Prostate gland (tissue), 2 donors: ENCODE results near the gene FHIT. TPM values are rescaled to one million over a fixed set of nuclear protein-coding genes. Genes with fewer than 3 reads are reported as not detected.

Source experiments
- DNase-seq: peaks from one replicate; pipeline ENCODE4 v3.0.0-alpha.2; 2019; ENCODE audit warnings: low spot score
- H3K27ac ChIP-seq, 2 donors: fragments of 200-600 bp; sonication (generic); 2 replicates each; pipeline ENCODE4 v1.5.1; 2017 to 2019
- H3K27me3 ChIP-seq: fragments of 200-600 bp; sonication (generic); replicated peaks from 2 replicates; pipeline ENCODE4 v1.5.1; 2019; ENCODE audit not compliant: insufficient read depth
- H3K36me3 ChIP-seq, 2 donors: fragments of 200-600 bp; sonication (generic); 1 replicate in 1 of 2; 2 replicates in 1 of 2; pipeline versions ENCODE4 v1.5.1 to v1.8.1; 2017 to 2019
- H3K4me1 ChIP-seq: fragments of 200-600 bp; sonication (generic); replicated peaks from 2 replicates; pipeline ENCODE4 v1.5.1; 2019
- H3K4me3 ChIP-seq, 2 donors: fragments of 200-600 bp; sonication (generic); 2 replicates each; pipeline ENCODE4 v1.5.1; 2017 to 2019
- H3K9me3 ChIP-seq: fragments of 200-600 bp; sonication (generic); 2 replicates; pipeline ENCODE4 v1.5.1; 2017
- POLR2A ChIP-seq: fragments of 450-650 bp; IDR thresholded peaks from one replicate; pipeline ENCODE4 v1.6.1; 2016; ENCODE audit warnings: antibody characterized with exemption, mild to moderate bottlenecking
- POLR2AphosphoS5 ChIP-seq: sonication (generic); formaldehyde crosslinking; IDR thresholded peaks from one replicate; pipeline ENCODE4 v1.6.1; 2017; ENCODE audit warnings: antibody characterized with exemption
- WGBS: methylation state at CpG from one replicate; pipeline ENCODE4 v1.1.5; 2018; 5-methylcytosine and 5-hydroxymethylcytosine counted together
- intact Hi-C: fragments of 100-400 bp; cut with DNase I; formaldehyde crosslinking; loops from one replicate; pipeline ENCODE4 v1.14.2; 2022
- total RNA-seq, 2 donors: library from RNA; depleted of rRNA; stranded (reverse); fragments of >200 nt; gene quantifications; one replicate each; pipeline ENCODE4 v1.1.0, GENCODE V29; 2016
- TF ChIP-seq, protein P1 (sequence below), 4 experiments: fragments of 200-600 bp in 2 of 4; fragments of 450-650 bp in 2 of 4; sonication (generic) in 2 of 4; IDR thresholded peaks; 1 replicate in 3 of 4; 2 replicates in 1 of 4; pipeline ENCODE4 v1.5.1; 2016 to 2019; ENCODE audit warnings: antibody characterized with exemption in 4 of 4, mild to moderate bottlenecking in 2 of 4, moderate library complexity in 2 of 4

FHIT gene
- total RNA-seq, 2 donors from 2014 or later: 6.4 to 10.4 TPM

DNA sequence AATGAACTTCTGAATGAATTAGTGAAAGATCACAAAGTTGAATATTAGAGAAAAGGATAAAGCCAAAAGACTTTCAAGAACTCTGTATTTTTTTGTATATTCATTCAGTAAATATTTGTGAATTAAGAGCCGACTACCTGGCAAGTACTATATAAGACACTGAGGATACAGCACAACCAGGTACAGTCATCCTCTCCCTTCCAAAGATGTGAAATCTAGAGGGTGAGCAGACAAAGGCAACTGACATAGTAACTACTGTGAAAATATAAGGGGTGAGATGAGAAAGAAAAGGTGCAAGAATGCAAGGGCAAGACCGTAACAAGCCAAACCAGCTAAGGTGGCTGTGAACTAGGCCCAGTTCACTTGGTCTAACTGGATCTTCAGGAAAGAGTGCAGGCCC, 1226.9 kb downstream of the FHIT start:
- Histone ChIP-seq H3K36me3 (no peaks in the 10 kb centered on the region), H3K27me3 (no peaks in the 10 kb centered on the region), H3K4me1 (no peaks in the 10 kb centered on the region), H3K4me3 (no peak overlapping the region), H3K9me3 (no peaks in the 10 kb centered on the region), H3K27ac (no peak overlapping the region)
- no peak for DNase-seq
- intact Hi-C loops: no loop called here
- TF ChIP-seq POLR2AphosphoS5 (no peak), POLR2A (no peak)
- TF ChIP-seq, protein P1, sequence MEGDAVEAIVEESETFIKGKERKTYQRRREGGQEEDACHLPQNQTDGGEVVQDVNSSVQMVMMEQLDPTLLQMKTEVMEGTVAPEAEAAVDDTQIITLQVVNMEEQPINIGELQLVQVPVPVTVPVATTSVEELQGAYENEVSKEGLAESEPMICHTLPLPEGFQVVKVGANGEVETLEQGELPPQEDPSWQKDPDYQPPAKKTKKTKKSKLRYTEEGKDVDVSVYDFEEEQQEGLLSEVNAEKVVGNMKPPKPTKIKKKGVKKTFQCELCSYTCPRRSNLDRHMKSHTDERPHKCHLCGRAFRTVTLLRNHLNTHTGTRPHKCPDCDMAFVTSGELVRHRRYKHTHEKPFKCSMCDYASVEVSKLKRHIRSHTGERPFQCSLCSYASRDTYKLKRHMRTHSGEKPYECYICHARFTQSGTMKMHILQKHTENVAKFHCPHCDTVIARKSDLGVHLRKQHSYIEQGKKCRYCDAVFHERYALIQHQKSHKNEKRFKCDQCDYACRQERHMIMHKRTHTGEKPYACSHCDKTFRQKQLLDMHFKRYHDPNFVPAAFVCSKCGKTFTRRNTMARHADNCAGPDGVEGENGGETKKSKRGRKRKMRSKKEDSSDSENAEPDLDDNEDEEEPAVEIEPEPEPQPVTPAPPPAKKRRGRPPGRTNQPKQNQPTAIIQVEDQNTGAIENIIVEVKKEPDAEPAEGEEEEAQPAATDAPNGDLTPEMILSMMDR (IDR thresholded peaks at IDR 0.05): no peak
- 97% methylated on average over 2 of the region's 2 CpGs for WGBS

DNA sequence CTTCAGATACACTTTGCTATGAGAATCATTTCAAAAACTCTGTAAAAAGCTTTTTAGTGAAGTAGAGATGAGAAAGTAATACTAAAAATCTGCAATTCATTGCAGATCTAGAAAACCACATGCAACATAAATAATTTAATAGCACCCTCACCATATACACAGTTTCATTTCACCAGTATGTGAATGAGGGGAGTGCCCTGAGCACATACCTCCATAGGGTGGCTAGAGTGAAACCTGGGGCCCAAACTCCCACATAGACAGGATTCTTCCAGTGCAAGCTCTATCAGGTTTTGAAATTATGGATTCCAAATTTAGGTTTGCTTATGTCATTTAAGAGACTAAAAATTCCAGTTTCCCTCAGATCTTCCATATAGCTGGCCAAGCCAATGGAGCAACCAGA, 1228.1 kb downstream of the FHIT start:
- intact Hi-C loops: no loop called here
- no peaks in the 10 kb centered on the region for H3K9me3 ChIP-seq

DNA sequence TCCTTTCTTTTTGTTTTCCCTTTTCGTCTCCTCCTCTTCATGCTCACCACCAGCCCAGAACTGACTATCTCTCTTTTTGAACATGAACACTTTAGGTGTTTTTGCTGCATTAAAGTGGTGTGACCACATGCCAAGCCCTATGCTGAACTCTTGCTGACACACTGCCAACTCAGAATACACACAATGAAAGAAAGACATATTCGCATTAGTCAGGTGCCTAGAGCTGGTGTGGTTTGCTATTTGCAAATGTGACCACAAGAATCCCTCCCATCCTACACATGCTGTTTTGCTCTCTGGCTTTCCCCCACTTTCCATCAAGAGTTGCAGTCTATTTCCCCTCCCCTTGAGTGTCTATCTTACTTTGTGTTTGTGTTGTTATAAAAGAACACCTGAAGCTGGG, 1233.6 kb downstream of the FHIT start:
- H3K36me3 ChIP-seq: no peaks in the 10 kb centered on the region
- H3K4me3 ChIP-seq: no peak overlapping the region
- 76% methylated on average over 2 of the region's 2 CpGs for WGBS
- no peaks in the 10 kb centered on the region for H3K27me3 ChIP-seq
- H3K27ac ChIP-seq: no peak overlapping the region
- H3K9me3 ChIP-seq: no peaks in the 10 kb centered on the region
- TF ChIP-seq POLR2AphosphoS5 (no peak), POLR2A (no peak)
- TF ChIP-seq, protein P1 (IDR thresholded peaks at IDR 0.05): no peak
- DNase-seq: no peak
- no peaks in the 10 kb centered on the region for H3K4me1 ChIP-seq
- intact Hi-C loops: no loop called here

More for the DNA sequence above, 1228.1 kb downstream of the FHIT start:
- no peak for DNase-seq
- Histone ChIP-seq H3K4me1 (no peaks in the 10 kb centered on the region), H3K4me3 (no peak overlapping the region), H3K27me3 (no peaks in the 10 kb centered on the region), H3K27ac (no peak overlapping the region), H3K36me3 (no peaks in the 10 kb centered on the region)
- TF ChIP-seq POLR2AphosphoS5: no peak
- TF ChIP-seq, protein P1 (IDR thresholded peaks at IDR 0.05): no peak
- no peak for TF ChIP-seq POLR2A

DNA sequence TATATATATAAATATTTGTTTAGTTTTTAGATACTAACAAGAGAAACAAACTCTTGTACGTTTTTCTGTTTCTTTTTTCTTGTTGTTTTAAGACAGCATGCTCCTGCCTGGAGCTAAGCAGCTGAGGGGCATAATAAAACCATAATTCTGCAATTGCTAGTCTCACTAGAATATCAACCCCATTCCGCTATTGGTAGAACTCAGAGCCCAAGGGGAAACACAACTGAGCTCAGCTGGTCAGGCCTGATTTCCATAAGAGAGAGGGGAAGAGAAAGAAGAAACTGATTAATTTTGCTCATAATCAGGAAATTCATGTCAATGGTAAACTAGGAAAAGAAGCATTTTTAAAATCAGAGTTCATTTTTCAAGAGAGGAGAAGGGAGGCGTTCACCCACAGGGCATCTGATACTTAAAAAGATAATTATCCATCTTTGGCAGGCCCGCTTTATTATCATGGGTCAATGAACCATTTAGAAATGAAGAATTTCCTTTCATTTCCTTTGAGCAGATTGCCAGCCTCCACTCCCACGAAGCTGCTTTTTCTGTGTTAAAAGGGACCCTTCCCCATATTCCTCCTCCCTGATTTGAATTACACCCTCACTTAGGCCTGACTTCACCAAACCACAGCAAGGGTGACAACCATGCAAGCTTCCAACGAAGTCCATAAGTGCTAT, 1236.1 kb downstream of the FHIT start:
- no peaks in the 10 kb centered on the region for H3K36me3 ChIP-seq
- no peak overlapping the region for H3K4me3 ChIP-seq
- intact Hi-C loops: no loop called here
- no peaks in the 10 kb centered on the region for H3K9me3 ChIP-seq
- WGBS: 88% methylated on average over 6 of the region's 6 CpGs
- no peaks in the 10 kb centered on the region for H3K4me1 ChIP-seq
- DNase-seq: no peak
- H3K27ac ChIP-seq: no peak overlapping the region
- TF ChIP-seq POLR2AphosphoS5: no peak
- H3K27me3 ChIP-seq: no peaks in the 10 kb centered on the region

DNA sequence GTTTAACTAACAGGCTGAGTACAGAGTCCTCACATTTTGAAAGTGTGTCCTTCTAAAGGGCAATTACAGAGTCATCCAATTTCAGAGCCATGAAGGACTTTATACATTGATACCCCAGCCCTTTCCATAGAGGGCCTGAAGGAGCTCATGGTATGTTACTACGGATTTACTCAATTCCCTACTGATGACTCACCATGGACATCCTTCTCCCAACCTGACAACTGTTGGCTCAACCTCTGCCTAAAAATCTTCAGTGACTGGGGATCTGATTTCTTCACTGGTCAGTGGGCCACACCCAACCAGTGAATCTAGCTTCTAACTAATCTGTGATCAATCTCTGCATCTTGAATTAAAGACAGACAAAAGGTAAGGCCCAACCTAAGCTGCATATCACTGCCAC, 1238.0 kb downstream of the FHIT start:
- no peak overlapping the region for H3K4me3 ChIP-seq
- no peak overlapping the region for H3K27ac ChIP-seq
- no peaks in the 10 kb centered on the region for H3K9me3 ChIP-seq
- DNase-seq: no peak
- H3K27me3 ChIP-seq: no peaks in the 10 kb centered on the region
- intact Hi-C loops: no loop called here
- H3K4me1 ChIP-seq: no peaks in the 10 kb centered on the region
- WGBS: 100% methylated on average over 1 of the region's 1 CpG
- TF ChIP-seq POLR2AphosphoS5 (no peak), POLR2A (no peak)
- TF ChIP-seq, protein P1 (IDR thresholded peaks at IDR 0.05): no peak
- H3K36me3 ChIP-seq: no peaks in the 10 kb centered on the region
